Measurements from ENCODE around the gene MYH8. TPM values are rescaled to one million over a fixed set of nuclear protein-coding genes. Genes with fewer than 3 reads are reported as not detected.

MYH8 gene
- total and polyA plus RNA-seq, 4 donors: 0.14 TPM; not detected in 3

DNA sequence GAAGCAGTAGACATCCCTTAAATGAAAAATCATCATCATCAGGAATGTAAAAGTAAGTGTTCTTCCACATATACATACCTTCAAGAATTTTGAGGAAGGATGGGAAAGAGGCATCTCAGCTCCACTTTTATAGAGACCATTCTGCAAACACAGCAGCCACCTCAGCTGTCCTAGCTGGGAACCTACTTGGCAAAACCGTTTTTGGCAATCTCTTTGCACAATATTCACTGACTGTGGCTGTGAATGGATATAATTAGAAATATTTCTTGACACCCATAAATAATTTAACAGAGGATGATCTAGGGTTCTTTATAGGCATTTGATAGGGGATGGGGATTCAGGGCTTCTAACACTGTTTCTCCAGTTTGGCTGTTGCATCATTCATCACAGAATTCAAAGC, 47.7 kb upstream of the MYH8 start, which contains the start of gene MYH4:
MYH4 (minus strand) TSS at position 101 of the 400 bp plus-strand sequence. CDS start 2,814 bp downstream, outside the sequence.
- 51% methylated on average over 1 of the region's 1 CpG for WGBS

More for the DNA sequence above, 47.7 kb upstream of the MYH8 start, which contains the start of gene MYH4:
- Histone ChIP-seq H3K4me3 (ENCODE audit: low read depth in 1 of 3, low read length in 3 of 3) (no peak within 1 kb of the TSS), H3K4me1 (ENCODE audit: control insufficient read depth in 4 of 4, insufficient read depth in 4 of 4, low read length in 3 of 4) (no peaks in the 10 kb centered on the region), H3K36me3 (ENCODE audit: control insufficient read depth in 4 of 4, insufficient read depth in 3 of 4, low read depth in 1 of 4, low read length in 3 of 4) (no peaks in the 10 kb centered on the region), H3K27ac (ENCODE audit: low read depth in 1 of 2, low read length in 2 of 2) (no peak within 1 kb of the TSS), H3K27me3 (ENCODE audit: control insufficient read depth in 4 of 4, insufficient read depth in 4 of 4, low read length in 3 of 4) (peaks cover 0 to 3% (median 0%) of the 10 kb centered on the region in 4 donors), H3K9ac (ENCODE audit: low read depth in 1 of 2, low read length in 2 of 2) (no peak within 1 kb of the TSS), H3K9me3 (ENCODE audit: control insufficient read depth in 4 of 4, low read length in 3 of 4) (no peaks in the 10 kb centered on the region)
- DNase-seq (ENCODE audit: low spot score): no peak
- TF ChIP-seq HNF4G (IDR thresholded peaks at IDR 0.05): no peak
- no peak for TF ChIP-seq HNF4A (conservative IDR thresholded peaks at IDR 0.05)
- TF ChIP-seq, protein P1, sequence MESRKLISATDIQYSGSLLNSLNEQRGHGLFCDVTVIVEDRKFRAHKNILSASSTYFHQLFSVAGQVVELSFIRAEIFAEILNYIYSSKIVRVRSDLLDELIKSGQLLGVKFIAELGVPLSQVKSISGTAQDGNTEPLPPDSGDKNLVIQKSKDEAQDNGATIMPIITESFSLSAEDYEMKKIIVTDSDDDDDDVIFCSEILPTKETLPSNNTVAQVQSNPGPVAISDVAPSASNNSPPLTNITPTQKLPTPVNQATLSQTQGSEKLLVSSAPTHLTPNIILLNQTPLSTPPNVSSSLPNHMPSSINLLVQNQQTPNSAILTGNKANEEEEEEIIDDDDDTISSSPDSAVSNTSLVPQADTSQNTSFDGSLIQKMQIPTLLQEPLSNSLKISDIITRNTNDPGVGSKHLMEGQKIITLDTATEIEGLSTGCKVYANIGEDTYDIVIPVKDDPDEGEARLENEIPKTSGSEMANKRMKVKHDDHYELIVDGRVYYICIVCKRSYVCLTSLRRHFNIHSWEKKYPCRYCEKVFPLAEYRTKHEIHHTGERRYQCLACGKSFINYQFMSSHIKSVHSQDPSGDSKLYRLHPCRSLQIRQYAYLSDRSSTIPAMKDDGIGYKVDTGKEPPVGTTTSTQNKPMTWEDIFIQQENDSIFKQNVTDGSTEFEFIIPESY (IDR thresholded peaks at IDR 0.05): no peak
- TF ChIP-seq JUND (IDR thresholded peaks at IDR 0.05): no peak
- no peak for TF ChIP-seq TAF1 (conservative IDR thresholded peaks at IDR 0.05)
- TF ChIP-seq FOXA2 (IDR thresholded peaks at IDR 0.05): no peak
- TF ChIP-seq, protein P2, sequence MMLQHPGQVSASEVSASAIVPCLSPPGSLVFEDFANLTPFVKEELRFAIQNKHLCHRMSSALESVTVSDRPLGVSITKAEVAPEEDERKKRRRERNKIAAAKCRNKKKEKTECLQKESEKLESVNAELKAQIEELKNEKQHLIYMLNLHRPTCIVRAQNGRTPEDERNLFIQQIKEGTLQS (IDR thresholded peaks at IDR 0.05): no peak
- TF ChIP-seq EGR1 (IDR thresholded peaks at IDR 0.05; ENCODE audit: low read depth in 2 of 2): no peak
- TF ChIP-seq, protein P3, sequence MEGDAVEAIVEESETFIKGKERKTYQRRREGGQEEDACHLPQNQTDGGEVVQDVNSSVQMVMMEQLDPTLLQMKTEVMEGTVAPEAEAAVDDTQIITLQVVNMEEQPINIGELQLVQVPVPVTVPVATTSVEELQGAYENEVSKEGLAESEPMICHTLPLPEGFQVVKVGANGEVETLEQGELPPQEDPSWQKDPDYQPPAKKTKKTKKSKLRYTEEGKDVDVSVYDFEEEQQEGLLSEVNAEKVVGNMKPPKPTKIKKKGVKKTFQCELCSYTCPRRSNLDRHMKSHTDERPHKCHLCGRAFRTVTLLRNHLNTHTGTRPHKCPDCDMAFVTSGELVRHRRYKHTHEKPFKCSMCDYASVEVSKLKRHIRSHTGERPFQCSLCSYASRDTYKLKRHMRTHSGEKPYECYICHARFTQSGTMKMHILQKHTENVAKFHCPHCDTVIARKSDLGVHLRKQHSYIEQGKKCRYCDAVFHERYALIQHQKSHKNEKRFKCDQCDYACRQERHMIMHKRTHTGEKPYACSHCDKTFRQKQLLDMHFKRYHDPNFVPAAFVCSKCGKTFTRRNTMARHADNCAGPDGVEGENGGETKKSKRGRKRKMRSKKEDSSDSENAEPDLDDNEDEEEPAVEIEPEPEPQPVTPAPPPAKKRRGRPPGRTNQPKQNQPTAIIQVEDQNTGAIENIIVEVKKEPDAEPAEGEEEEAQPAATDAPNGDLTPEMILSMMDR (IDR thresholded peaks at IDR 0.05; ENCODE audit: low read depth, low read length, missing input control): no peak
- no peak for TF ChIP-seq SP1 (IDR thresholded peaks at IDR 0.05)
- TF ChIP-seq, protein P4, sequence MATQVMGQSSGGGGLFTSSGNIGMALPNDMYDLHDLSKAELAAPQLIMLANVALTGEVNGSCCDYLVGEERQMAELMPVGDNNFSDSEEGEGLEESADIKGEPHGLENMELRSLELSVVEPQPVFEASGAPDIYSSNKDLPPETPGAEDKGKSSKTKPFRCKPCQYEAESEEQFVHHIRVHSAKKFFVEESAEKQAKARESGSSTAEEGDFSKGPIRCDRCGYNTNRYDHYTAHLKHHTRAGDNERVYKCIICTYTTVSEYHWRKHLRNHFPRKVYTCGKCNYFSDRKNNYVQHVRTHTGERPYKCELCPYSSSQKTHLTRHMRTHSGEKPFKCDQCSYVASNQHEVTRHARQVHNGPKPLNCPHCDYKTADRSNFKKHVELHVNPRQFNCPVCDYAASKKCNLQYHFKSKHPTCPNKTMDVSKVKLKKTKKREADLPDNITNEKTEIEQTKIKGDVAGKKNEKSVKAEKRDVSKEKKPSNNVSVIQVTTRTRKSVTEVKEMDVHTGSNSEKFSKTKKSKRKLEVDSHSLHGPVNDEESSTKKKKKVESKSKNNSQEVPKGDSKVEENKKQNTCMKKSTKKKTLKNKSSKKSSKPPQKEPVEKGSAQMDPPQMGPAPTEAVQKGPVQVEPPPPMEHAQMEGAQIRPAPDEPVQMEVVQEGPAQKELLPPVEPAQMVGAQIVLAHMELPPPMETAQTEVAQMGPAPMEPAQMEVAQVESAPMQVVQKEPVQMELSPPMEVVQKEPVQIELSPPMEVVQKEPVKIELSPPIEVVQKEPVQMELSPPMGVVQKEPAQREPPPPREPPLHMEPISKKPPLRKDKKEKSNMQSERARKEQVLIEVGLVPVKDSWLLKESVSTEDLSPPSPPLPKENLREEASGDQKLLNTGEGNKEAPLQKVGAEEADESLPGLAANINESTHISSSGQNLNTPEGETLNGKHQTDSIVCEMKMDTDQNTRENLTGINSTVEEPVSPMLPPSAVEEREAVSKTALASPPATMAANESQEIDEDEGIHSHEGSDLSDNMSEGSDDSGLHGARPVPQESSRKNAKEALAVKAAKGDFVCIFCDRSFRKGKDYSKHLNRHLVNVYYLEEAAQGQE (IDR thresholded peaks at IDR 0.05): no peak
- TF ChIP-seq RAD21 (IDR thresholded peaks at IDR 0.05): no peak
- TF ChIP-seq GABPA (IDR thresholded peaks at IDR 0.05 in 1 of 2, conservative IDR thresholded peaks at IDR 0.05 in 1 of 2): no peak
- no peak for TF ChIP-seq NR2F2 (IDR thresholded peaks at IDR 0.05)
- TF ChIP-seq, protein P5, sequence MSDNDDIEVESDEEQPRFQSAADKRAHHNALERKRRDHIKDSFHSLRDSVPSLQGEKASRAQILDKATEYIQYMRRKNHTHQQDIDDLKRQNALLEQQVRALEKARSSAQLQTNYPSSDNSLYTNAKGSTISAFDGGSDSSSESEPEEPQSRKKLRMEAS (IDR thresholded peaks at IDR 0.05): no peak
- TF ChIP-seq FOXA1 (IDR thresholded peaks at IDR 0.05): no peak
- TF ChIP-seq YY1 (IDR thresholded peaks at IDR 0.05): no peak
- no peak for TF ChIP-seq RXRA (IDR thresholded peaks at IDR 0.05)
